Measurements from ENCODE around the gene TMIE. TPM values are rescaled to one million over a fixed set of nuclear protein-coding genes. Genes with fewer than 3 reads are reported as not detected.

TMIE gene
- total and polyA plus RNA-seq, 2 donors, result 0.26 to 1.0 TPM

DNA sequence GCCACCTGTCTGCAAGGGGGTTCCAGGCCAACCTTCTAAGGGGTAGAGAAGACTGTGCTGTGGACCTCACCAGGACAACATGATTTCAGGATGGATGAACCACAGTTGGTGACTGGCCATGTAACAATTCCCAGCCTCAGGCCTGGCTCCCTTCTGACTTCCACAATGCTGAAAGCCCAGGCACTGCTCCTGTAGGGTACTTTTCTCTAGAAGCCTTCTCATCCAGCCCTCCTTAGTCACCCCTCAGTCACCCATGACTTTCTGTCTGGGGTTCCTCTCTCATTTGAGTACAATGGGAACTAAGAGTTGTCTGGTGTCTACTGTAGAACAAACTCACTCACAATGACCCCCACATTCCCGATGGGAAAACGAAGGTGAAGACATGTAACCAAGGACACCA, 16.3 kb upstream of the TMIE start:
- H3K36me3 ChIP-seq (ENCODE audit: insufficient read depth), result no peaks in the 10 kb centered on the region
- WGBS, result 92% methylated on average over 2 of the region's 2 CpGs

GRCh38 chr3:46685446-46685845, 15.7 kb upstream of the TMIE start:
- Histone ChIP-seq H3K36me3 (ENCODE audit: insufficient read depth) (no peaks in the 10 kb centered on the region), H3K4me1 (ENCODE audit: insufficient read depth) (no peaks in the 10 kb centered on the region), H3K27ac (ENCODE audit: low read depth) (no peak overlapping the region), H3K4me3 (ENCODE audit: low read depth, low read length) (no peak overlapping the region)
- 89% methylated on average over 9 of the region's 9 CpGs for WGBS
- no peak for DNase-seq (ENCODE audit: extremely low spot score)

More for the DNA sequence above, 16.3 kb upstream of the TMIE start:
- no peak for DNase-seq (ENCODE audit: extremely low spot score)
- H3K27ac ChIP-seq (ENCODE audit: low read depth), result no peak overlapping the region
- H3K4me3 ChIP-seq (ENCODE audit: low read depth, low read length), result no peak overlapping the region
- H3K4me1 ChIP-seq (ENCODE audit: insufficient read depth), result no peaks in the 10 kb centered on the region

- H3K36me3 ChIP-seq (ENCODE audit: insufficient read depth), result no peaks in the 10 kb centered on the region
- H3K27ac ChIP-seq (ENCODE audit: low read depth), result no peak overlapping the region
- H3K4me1 ChIP-seq (ENCODE audit: insufficient read depth), result no peaks in the 10 kb centered on the region
- no peak for DNase-seq (ENCODE audit: extremely low spot score)
- WGBS, result 65% methylated on average over 5 of the region's 5 CpGs
- no peak overlapping the region for H3K4me3 ChIP-seq (ENCODE audit: low read depth, low read length)
Observed at GRCh38 chr3:46690798-46691197, 10.4 kb upstream of the TMIE start.

DNA sequence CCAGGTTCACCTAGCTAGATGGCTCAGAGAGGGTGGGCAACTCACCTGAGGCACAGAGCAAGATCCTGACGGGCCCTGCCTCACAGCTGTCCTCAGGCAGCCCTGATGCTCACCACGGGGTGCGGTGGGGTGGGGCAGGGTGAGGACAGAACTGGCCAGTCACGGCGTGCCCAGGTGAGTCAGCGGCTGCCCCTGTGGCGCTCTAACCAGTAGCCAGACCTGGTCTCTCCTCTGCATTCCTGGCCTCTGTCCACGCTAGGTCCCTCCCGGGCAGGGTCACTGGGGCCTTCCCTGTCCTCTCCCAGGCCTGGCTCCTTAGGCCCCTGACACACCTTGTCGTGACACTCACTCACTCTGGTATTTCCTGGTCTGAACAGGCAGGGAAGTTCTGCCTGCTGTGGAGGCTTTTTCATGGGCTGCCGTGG, 8.6 kb upstream of the TMIE start:
- no peak for DNase-seq (ENCODE audit: extremely low spot score)
- no peaks in the 10 kb centered on the region for H3K4me1 ChIP-seq (ENCODE audit: insufficient read depth)
- H3K36me3 ChIP-seq (ENCODE audit: insufficient read depth), result no peaks in the 10 kb centered on the region
- WGBS, result 57% methylated on average over 11 of the region's 11 CpGs
- H3K27ac ChIP-seq (ENCODE audit: low read depth), result no peak overlapping the region
- peak overlapping the region; percentile 63 for H3K4me3 ChIP-seq (ENCODE audit: low read depth, low read length)

DNA sequence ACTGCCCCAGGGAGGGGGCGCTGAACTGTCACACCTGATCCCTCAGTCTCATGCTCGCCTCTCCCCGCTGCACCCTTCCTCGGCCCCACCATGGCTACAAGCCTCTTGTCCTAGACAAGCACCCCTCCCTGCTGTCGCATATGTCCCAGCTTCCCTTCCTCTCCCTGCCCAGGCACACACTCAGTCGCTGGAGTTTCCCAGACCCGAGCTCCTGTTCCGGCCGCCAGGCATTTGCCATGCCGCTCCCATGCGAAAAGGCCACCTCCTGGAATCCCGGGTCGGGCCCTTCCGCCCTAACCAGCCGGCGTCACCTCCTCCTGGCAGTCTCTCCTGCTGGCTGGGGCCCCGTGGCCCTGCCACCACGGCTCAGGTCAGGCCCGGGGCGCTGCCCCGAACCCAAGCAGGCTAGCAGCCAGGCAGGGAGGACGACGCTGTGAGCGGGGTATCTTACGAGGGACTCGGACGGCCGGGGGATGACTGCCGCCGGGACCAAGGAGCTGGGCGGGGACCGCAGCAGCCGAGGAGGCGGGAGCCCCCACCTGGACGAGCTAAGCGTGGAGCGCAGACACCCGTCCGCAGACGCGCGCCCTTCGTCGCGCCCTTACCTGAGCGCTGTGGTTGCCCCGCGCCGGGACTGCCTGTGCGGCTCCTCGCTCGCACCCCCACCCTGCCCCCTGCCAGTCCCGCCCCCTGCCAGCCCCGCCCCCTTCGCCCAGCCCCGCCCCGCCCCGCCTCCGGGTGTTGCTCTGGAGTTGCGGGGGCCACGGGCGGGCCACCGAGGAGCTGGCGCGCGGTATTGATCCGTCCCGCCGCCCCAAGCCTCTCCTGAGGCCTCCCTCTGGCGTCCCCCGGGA, 7.9 kb upstream of the TMIE start, which contains the start of gene ALS2CL:
ALS2CL (minus strand) TSS at position 642 of the 854 bp plus-strand sequence. CDS start 4,239 bp downstream, outside the sequence.
- Histone ChIP-seq H3K4me1 (ENCODE audit: insufficient read depth) (no peaks in the 10 kb centered on the region), H3K36me3 (ENCODE audit: insufficient read depth) (no peaks in the 10 kb centered on the region), H3K27ac (ENCODE audit: low read depth) (peak within 1 kb of the TSS; percentile 76), H3K4me3 (ENCODE audit: low read depth, low read length) (peak within 1 kb of the TSS; percentile 63)
- no peak for DNase-seq (ENCODE audit: extremely low spot score)
- WGBS, result 2% methylated on average over 71 of the region's 71 CpGs

GRCh38 chr3:46693892-46694226, 7.3 kb upstream of the TMIE start:
- Histone ChIP-seq H3K4me1 (ENCODE audit: insufficient read depth) (no peaks in the 10 kb centered on the region), H3K27ac (ENCODE audit: low read depth) (peak overlapping the region; percentile 76), H3K4me3 (ENCODE audit: low read depth, low read length) (peak overlapping the region; percentile 63), H3K36me3 (ENCODE audit: insufficient read depth) (no peaks in the 10 kb centered on the region)
- 25% methylated on average over 30 of the region's 30 CpGs for WGBS
- DNase-seq (ENCODE audit: extremely low spot score), result no peak

GRCh38 chr3:46694520-46694919, 6.7 kb upstream of the TMIE start:
- Histone ChIP-seq H3K4me3 (ENCODE audit: low read depth, low read length) (no peak overlapping the region), H3K4me1 (ENCODE audit: insufficient read depth) (no peaks in the 10 kb centered on the region), H3K27ac (ENCODE audit: low read depth) (no peak overlapping the region), H3K36me3 (ENCODE audit: insufficient read depth) (no peaks in the 10 kb centered on the region)
- DNase-seq (ENCODE audit: extremely low spot score), result no peak
- 95% methylated on average over 3 of the region's 3 CpGs for WGBS

DNA sequence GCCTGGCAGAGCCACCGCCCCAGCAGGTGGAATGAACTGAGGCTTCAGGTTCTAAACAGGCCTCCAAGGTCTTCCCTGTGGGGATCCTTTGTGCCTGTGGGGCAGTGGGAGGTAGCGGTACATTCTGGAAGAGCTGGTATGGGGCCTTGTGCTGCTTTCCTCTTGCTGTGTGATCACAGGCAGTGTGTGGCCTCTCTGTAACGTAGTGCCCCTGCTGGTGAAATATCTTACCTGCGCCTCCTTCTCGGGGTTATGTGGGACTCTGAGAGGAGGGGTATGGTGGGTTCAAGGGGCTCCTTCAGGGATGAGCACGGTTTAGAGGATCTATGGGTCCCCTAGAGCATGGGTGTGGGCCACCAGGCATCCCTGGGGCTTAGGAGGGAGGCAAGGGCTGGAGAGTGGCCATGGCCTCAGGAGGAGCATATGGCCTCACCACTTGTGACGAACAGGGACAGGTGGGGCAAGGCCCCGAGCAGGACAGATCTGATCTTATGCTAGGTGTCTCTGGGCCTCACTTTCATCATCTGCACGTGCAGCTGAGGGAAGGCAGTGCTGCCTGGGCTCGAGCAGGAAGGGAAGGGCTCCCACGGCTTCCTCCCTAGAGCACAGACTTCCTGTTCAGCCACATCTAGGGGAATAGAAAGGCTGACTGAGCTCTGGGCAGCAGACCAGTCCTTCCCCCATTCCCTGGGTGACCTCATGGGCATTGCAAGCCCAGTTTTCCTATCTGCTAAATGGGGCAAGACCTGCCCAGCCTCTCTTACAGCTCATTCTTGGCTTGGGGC, 5.8 kb upstream of the TMIE start:
- H3K27ac ChIP-seq (ENCODE audit: low read depth), result peak overlapping the region; percentile 3
- WGBS, result 79% methylated on average over 11 of the region's 11 CpGs
- H3K36me3 ChIP-seq (ENCODE audit: insufficient read depth), result no peaks in the 10 kb centered on the region
- no peak overlapping the region for H3K4me3 ChIP-seq (ENCODE audit: low read depth, low read length)
- no peak for DNase-seq (ENCODE audit: extremely low spot score)
- no peaks in the 10 kb centered on the region for H3K4me1 ChIP-seq (ENCODE audit: insufficient read depth)

GRCh38 chr3:46695962-46696894, 5.0 kb upstream of the TMIE start:
- Histone ChIP-seq H3K36me3 (ENCODE audit: insufficient read depth) (no peaks in the 10 kb centered on the region), H3K27ac (ENCODE audit: low read depth) (no peak overlapping the region), H3K4me3 (ENCODE audit: low read depth, low read length) (no peak overlapping the region), H3K4me1 (ENCODE audit: insufficient read depth) (no peaks in the 10 kb centered on the region)
- 74% methylated on average over 4 of the region's 4 CpGs for WGBS
- no peak for DNase-seq (ENCODE audit: extremely low spot score)

DNA sequence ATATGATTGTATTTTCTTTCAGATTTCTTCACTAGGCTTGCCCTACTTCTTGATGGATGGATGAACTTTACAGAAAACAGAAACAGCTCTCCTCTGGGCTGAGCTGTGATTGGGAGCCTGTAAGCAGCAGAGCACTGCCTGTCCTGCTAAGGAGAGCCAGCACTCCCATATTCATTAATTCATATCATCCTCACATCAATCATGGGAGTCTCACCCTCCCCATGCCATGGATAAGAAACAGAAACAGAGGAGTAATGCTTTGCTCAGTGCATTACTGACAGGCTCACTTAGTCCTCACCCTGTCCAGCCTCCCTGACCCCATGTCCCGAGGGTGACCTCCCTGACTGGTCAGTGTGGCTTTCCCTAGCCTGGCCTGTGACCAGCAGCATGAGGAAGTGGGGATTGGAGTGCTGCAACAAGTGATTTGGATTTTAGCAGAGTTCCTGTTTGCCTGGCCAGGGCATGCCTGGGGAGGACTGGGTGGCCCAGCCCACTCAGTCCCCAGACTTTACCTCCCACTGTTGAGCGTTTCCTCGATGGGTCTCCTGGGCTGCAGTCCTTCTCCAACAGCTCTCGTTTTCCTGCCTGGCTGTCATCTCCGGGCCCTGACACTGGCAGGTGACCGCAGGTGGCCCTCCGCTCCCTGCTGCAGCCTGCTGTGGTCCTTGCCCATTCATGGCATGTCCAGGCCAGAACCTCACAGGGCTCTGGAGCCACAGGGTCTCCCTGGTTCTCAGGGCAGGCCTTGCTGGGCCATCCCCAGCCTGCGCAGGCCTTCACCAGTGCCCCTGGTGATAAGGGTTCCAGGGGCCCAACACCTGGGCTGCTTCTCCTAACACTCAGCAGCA, 1.3 kb upstream of the TMIE start:
- DNase-seq (ENCODE audit: extremely low spot score), result no peak
- 88% methylated on average over 8 of the region's 8 CpGs for whole genome bisulfite sequencing
- Histone ChIP-seq H3K27ac (ENCODE audit: low read depth) (no peak overlapping the region), H3K4me3 (ENCODE audit: low read depth, low read length) (no peak overlapping the region), H3K36me3 (ENCODE audit: insufficient read depth) (no peaks in the 10 kb centered on the region), H3K4me1 (ENCODE audit: insufficient read depth) (no peaks in the 10 kb centered on the region)

- no peaks in the 10 kb centered on the region for H3K4me1 ChIP-seq (ENCODE audit: insufficient read depth)
- H3K27ac ChIP-seq (ENCODE audit: low read depth), result no peak overlapping the region
- DNase-seq (ENCODE audit: extremely low spot score), result no peak
- H3K36me3 ChIP-seq (ENCODE audit: insufficient read depth), result no peaks in the 10 kb centered on the region
- H3K4me3 ChIP-seq (ENCODE audit: low read depth, low read length), result peak overlapping the region; percentile 37
- 22% methylated on average over 4 of the region's 4 CpGs for WGBS
Observed at GRCh38 chr3:46700772-46701171, 420 bp upstream of the TMIE start.

DNA sequence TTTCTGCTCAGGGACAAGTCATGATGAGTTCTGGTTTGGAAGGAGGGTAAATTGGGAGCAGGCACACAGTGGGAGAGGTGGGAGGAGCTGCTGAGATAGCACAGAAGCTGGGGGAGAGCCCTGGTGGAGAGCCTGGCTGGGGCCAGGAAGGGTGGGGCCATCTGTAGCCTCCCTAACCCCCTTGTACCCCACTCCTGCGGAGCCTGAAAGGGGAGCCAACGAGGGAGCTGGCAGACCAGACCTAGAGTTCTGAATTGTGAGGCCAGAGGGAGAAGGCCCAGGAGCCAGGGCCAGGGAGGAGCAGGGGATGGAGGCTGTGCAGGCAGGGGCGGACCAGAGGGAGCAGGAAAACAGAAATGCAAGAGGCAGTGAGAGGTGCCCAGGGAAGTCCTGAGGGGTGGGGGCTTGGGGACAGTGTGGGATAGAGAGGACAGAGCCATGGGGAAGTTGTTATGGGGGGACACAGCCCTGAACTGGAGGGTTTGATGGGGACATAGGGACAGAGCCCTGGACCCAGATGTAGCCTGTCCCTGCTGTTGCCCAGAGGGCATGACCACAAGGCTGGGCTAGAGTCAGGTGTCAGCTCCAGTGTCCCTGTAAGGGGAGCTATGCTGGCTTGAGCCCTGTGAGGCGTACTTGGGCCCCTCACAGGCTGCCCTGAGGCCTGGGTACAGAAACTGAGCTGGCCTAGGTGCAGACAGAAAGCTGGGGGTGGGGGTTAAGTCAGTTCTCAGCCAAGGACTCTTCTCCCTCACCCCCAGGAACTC, 1.2 kb downstream of the TMIE start:
- DNase-seq (ENCODE audit: extremely low spot score), result no peak
- no peaks in the 10 kb centered on the region for H3K36me3 ChIP-seq (ENCODE audit: insufficient read depth)
- no peak overlapping the region for H3K4me3 ChIP-seq (ENCODE audit: low read depth, low read length)
- 87% methylated on average over 4 of the region's 4 CpGs for WGBS
- no peaks in the 10 kb centered on the region for H3K4me1 ChIP-seq (ENCODE audit: insufficient read depth)
- no peak overlapping the region for H3K27ac ChIP-seq (ENCODE audit: low read depth)
